ELF-1 (cell line): ENCODE data around the gene SCAI.
A peak's percentile ranks its signal among the peaks of the same experiment; 100 is the strongest.
"Not testable (repeated sequence)": the region's sequence is repeated elsewhere in the genome, so short reads cannot be mapped to it uniquely, and the experiment has no call there.

ENCODE experiments used
- DNase-seq: peaks from one replicate; pipeline ENCODE4 v3.0.0-alpha.2; 2016; ENCODE audit warnings: low read depth, low spot score

The SCAI gene

DNA sequence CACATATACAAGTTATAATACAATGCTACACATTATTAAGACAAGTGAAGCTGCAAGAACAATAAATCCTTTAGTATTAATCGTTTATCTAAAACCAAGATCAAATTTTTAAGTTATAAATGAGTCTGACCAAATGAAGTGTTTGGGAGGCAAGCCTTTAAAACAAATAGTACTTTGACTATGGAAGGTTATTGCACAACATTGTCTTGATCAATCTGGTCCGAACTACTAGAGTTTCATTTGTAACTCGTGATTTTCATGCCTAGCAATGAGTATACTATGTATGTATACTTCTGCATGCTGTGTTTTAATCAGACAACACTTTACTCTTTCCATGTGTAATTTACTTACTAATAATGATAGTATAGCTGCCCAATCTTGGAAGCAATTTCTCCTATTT lies 115.3 kb downstream of the SCAI start:
- no peak for DNase-seq

- no peak for DNase-seq
These were observed 118.4 kb downstream of the SCAI start for GRCh38 chr9:125024917-125025316.

- DNase-seq, result no peak
These were observed 122.3 kb downstream of the SCAI start for GRCh38 chr9:125021069-125021468.

GRCh38 chr9:125015655-125016054 lies 127.7 kb downstream of the SCAI start:
- not testable (repeated sequence) for DNase-seq

- DNase-seq, result not testable (repeated sequence)
These were observed 131.3 kb downstream of the SCAI start for GRCh38 chr9:125012013-125012412.

- DNase-seq, result no peak
These were observed 134.7 kb downstream of the SCAI start for GRCh38 chr9:125008599-125008998.

DNA sequence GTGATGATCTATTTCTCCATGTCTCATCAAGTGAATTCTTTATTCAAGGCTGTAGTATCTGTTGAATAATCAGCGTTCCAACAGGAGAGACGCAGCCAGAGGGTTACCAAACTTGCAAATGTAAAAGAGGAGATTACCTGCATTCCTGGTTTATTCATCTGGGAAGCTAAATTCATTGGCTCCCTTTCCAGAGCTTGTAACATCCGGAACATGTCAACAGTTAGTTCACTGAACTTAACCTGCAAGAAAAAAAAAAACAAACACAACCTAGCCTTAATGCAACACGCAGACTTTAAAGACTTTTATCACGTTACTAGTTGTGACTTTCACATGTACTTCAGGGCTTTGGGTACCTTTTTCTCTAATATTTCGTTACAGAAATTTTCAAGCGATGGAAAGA lies 140.0 kb downstream of the SCAI start:
- DNase-seq, result no peak

GRCh38 chr9:124983698-124984097 lies 159.6 kb downstream of the SCAI start:
- no peak for DNase-seq

DNA sequence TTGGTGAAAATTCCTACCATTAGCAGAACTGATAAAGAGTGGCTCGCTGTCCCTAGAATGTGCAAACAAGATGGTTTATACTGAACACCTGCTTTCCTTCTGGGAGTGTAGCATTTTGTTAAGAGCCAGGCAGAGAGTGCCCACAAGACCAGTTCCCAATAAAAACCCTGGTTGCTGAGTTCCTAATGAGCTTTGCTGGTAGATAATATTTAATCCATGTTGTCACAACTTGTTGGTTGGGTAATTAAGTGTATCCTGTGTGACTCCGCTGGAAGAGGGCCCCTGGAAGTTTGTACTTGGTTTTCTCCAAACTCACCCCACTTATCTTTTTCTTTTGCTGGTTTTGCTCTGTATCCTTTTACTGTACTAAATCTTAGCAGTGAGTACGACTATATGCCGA lies 162.9 kb downstream of the SCAI start:
- no peak for DNase-seq

DNA sequence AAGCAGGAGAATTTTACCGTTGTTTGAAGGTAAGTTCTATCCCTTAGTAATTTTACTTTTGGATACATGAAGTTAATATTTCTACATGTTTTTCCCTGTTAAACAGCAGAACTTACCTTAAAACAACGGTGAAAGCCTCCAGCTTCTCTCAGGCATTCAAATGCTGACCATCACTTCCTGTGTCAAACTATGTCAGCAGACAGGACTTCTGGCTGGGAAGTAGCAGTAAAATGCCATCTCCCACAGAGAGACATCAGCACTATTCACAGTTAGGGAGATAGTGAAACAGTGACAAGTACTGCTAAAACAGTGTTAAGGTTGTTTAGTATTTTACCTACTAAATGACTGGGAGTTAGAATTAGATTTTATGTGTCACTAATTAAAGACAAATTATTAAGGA lies 168.2 kb downstream of the SCAI start:
- peak; percentile 4 for DNase-seq

DNA sequence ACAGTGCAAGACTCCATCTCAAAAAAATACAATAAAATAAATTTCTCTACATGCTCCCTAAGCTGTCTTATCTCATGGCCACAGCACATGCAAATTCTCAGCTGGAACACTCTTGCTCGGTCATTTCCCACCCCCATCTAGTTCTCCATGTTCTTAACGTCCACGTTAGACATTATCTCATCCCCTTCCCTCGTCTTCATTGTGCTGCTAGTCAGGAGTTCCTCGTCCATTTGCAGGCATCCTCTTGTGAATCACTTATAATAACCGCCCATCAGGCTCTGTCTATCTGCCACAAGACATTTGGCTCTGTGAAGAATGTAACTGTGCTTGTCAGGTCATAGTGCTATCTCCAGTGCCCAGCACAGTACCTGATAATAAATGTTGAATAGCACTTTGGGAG lies 169.5 kb downstream of the SCAI start:
- DNase-seq, result no peak

DNA sequence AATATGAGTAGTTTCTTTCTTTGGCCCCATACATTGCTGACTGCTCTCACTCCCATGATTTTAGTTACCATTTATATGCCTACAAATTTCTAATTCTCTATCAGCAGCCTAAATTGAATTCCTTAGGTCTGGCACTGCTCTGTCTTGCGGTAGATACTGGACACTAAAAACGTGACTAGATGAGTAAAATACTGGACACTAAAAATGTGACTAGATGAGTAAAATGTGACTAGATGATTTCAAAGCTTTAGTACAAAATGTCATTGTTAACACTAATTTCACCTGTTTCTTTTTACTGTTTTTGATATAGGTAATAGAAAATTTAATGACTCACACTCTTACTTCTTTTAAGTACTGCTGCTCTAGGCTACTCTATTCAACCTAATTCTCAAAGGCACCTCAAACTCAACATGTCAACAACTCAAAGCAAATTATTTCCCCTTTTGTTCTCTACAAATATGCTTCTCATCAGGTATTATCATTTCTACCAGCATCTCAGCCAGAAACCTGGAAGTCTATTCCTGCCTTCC lies 171.0 kb downstream of the SCAI start:
- no peak for DNase-seq

GRCh38 chr9:124969401-124969800 lies 173.9 kb downstream of the SCAI start:
- no peak for DNase-seq

GRCh38 chr9:124968238-124968637 lies 175.1 kb downstream of the SCAI start:
- DNase-seq, result no peak

DNA sequence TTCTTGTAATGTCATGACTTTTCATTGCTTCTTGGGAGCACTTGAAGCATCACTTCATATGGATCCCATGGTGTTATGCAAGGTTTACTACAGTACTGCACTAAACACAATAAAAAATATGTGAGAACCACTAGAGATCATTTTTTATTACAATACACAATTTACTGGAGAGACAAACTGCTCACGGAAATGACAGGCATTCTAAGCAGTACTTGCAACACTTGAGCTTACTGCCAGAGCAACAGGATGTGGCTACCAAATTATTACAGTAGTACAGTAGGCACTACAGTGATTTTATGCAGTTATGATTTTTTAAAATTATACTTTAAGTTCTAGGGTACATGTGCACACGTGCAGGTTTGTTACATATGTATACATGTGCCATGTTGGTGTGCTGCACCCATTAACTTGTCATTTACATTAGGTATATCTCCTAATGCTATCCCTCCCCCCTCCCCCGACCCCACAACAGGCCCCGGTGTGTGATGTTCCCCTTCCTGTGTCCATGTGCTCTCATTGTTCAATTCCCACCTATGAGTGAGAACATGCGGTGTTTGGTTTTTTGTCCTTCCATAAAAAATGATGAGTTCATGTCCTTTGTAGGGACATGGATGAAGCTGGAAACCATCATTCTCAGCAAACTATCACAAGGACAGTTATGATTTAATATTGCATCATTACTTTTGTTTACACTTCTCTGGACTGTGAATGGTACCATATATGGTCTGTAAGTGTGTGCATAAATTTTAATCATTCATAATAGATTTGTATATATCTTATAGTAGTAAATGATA lies 177.4 kb downstream of the SCAI start:
- not testable (repeated sequence) for DNase-seq

DNA sequence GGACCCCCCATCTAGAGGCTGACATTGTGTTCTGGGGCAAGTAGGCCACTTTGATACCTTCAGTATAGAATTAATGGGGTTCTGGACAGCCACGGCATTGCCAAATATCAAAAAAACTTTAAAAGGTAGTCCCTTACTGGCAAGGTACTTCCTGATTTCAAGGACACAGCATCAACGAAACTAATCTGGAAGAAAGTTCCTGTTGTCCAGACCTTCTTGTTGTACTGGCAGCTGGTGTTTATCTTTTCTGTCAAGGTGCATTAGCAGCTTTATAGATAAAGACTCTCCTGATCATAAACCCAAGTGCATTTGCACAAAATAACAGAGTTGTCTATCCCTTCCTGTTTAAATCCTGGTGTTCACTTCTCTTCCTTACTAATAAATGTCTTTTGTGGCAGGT lies 178.7 kb downstream of the SCAI start:
- no peak for DNase-seq

DNA sequence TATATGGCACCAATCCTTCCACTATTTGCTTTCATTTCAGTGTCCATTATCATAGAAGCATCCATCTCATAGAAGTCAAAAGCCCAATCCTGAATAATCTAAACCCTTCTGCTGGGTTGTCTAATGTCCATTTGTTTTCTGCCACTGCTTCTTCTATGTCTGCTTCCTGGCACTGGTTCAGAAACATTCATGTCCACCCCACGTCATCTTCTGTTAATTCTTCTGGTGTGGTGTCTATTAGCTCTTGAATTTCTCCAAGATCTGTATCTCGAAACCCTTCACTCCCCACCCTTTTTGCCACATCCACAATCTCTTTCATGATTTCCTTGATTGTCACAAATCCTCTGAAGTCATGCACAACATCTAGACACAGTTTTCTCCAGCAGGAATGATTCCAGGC lies 179.3 kb downstream of the SCAI start:
- no peak for DNase-seq

DNA sequence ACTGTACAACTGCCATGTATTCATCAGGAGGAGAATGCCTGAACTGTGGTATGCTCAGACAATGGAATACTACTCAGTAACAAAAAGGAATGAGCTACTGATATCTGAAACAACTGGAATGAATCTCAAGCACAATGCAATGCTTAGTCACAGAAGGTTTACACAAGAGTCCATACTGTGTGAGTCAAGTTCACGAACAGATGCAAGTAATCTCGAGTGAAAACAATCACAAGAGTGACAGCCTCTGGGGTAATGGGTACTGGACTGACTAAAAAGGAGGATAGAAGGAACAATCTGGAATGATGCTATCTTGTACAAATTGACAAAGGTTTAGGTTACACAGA lies 182.9 kb downstream of the SCAI start:
- DNase-seq, result no peak

DNA sequence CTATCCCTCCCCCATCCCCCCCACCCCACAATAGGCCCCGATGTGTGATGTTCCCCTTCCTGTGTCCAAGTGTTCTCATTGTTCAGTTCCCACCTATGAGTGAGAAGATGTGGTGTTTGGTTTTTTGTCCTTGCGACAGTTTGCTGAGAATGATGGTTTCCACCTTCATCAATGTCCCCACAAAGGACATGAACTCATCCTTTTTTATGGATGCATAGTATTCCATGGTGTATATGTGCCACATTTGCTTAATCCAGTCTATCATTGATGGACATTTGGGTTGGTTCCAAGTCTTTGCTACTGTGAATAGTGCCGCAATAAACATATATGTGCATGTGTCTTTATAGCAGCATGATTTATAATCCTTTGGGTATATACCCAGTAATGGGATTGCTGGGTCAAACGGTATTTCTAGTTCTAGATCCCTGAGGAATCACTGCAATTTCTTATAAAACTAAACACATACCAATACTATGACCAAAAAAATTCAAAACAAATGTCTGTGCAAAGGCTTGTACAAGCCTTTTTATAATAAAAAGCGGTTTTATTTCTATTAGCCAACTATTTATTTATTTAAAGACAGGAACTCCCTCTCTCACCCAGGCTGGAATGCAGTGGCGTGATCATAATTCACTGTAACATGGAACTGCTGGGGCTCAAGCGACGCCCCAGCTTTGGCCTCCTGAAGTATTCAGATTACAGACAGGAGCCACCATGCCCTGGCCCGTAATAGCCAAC lies 183.5 kb downstream of the SCAI start:
- not testable (repeated sequence) for DNase-seq

GRCh38 chr9:124954255-124954654 lies 189.1 kb downstream of the SCAI start:
- DNase-seq, result no peak

GRCh38 chr9:124950050-124950718 lies 193.1 kb downstream of the SCAI start:
- DNase-seq, result no peak

DNA sequence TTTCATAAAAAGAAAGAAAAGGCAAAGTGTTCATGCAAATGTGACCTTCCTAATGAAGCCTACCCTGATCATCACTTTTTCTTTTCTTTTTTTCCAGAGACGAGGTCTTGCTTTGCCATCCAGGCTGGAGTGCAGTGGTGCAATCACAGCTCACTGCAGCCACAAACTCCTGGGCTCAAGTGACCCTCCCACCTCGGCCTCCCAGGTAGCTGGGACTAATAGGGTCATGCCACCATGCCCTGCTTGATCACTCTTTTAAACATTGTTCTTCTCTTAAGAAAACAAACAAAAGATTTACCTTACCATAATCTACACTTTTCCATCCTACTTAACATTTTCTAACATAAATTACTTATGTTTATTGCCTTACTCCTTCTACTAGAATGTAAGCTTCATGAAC lies 193.9 kb downstream of the SCAI start:
- DNase-seq, result no peak
